Left renal pelvis (tissue), 4 donors: ENCODE data around the gene ATF7. TPM values are rescaled to one million over a fixed set of nuclear protein-coding genes. Genes with fewer than 3 reads are reported as not detected.
"Not testable (repeated sequence)": the region's sequence is repeated elsewhere in the genome, so short reads cannot be mapped to it uniquely, and the experiment has no call there.

Experiments
- DNase-seq, 4 donors: peaks; one replicate each; pipeline ENCODE4 v3.0.0-alpha.2; 2013; ENCODE audit warnings: low read depth in 4 of 4, low spot score in 3 of 4
- polyA plus RNA-seq, 4 donors: library from polyadenylated mRNA; unstranded; fragments of 120-200 nt; gene quantifications; one replicate each; pipeline ENCODE4 v1.2.1, GENCODE V29; 2013; ENCODE audit not compliant: insufficient read length in 4 of 4

Gene ATF7
- polyA plus RNA-seq, 4 donors = 43.1 to 70.5 (median 44.8) TPM

GRCh38 chr12:53572134-53572758 is 53.9 kb downstream of the ATF7 start:
- no peak for DNase-seq

- DNase-seq = no peak
Observed at GRCh38 chr12:53571295-53571694, 54.9 kb downstream of the ATF7 start.

- no peak for DNase-seq
Observed at GRCh38 chr12:53568809-53569557, 57.2 kb downstream of the ATF7 start.

GRCh38 chr12:53567961-53568808 is 58.0 kb downstream of the ATF7 start:
- no peak for DNase-seq

- not testable (repeated sequence) for DNase-seq
Observed at GRCh38 chr12:53565376-53565775, 60.8 kb downstream of the ATF7 start.

GRCh38 chr12:53564941-53565340 is 61.2 kb downstream of the ATF7 start:
- no peak for DNase-seq

GRCh38 chr12:53564278-53564677 is 61.9 kb downstream of the ATF7 start:
- DNase-seq = no peak

GRCh38 chr12:53563452-53564028 is 62.6 kb downstream of the ATF7 start:
- DNase-seq = no peak

GRCh38 chr12:53561590-53561953 is 64.6 kb downstream of the ATF7 start:
- no peak for DNase-seq

GRCh38 chr12:53560912-53561589 is 65.1 kb downstream of the ATF7 start:
- no peak for DNase-seq

- DNase-seq = no peak
Observed at GRCh38 chr12:53560351-53560750, 65.8 kb downstream of the ATF7 start.

- DNase-seq = no peak
Observed at GRCh38 chr12:53558631-53559030, 67.6 kb downstream of the ATF7 start.

GRCh38 chr12:53552361-53553327 is 73.5 kb downstream of the ATF7 start:
- no peak for DNase-seq

- DNase-seq = no peak
Observed at GRCh38 chr12:53551889-53552291, 74.3 kb downstream of the ATF7 start.

- no peak for DNase-seq
Observed at GRCh38 chr12:53550595-53550994, 75.6 kb downstream of the ATF7 start.

- not testable (repeated sequence) for DNase-seq
Observed at GRCh38 chr12:53550131-53550530, 76.1 kb downstream of the ATF7 start.

- not testable (repeated sequence) for DNase-seq
Observed at GRCh38 chr12:53548354-53548753, 77.8 kb downstream of the ATF7 start.

GRCh38 chr12:53543539-53543938 is 82.6 kb downstream of the ATF7 start:
- no peak for DNase-seq

- no peak for DNase-seq
Observed at GRCh38 chr12:53539526-53539925, 86.7 kb downstream of the ATF7 start.
